ENCODE results near the gene SNX3. TPM values are rescaled to one million over a fixed set of nuclear protein-coding genes. Genes with fewer than 3 reads are reported as not detected.
"Not testable (repeated sequence)": the region's sequence is repeated elsewhere in the genome, so short reads cannot be mapped to it uniquely, and the experiment has no call there.

The SNX3 gene
- 291 and 320 TPM in 2 replicates for total RNA-seq
- 298 and 359 TPM in 2 replicates for polyA plus RNA-seq

DNA sequence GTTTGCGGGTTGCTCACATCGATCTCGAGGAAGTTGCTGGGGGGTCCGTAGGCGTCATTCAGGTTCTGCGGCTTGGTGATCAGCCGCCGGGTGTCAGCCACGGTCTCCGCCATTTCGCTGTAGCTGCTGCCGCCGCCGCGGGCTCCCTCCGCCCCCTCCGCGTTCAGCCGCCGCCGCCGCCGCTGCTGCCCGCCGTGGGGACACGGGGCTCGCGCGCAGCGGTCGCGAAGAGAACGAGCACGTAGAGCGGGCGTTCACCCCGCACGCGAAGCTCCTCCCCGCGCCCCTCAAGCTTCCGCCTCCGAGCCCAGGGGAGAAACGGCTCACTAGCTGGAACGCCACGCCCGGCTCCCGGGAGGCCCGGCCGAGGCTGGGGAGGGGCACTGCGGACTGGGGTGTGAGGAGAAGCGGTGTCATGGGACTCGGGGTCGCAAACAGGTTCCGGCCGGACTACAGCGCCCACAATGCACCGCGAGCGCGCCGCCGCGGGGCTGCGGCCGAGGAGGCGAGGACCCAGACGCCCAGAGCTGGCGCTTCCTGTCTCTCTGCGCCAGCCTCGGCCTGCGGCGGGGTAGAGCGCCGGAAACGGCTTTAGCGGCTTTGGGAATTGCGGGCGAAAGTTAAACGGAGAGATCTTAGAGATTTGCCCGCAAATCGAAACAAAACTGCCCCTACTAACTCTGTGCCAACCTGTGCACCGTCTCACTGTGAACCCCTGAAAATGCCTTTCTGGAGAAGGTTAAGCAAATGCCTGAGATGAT lies at the start of gene SNX3:
TSS of gene SNX3 (minus strand) at position 232 of the 761 bp plus-strand sequence. CDS start at position 113, 119 bp downstream.
- WGBS (ENCODE audit: low lambda C conversion rate, missing lambda C conversion rate), result 1% methylated on average over 76 of the region's 83 CpGs
- H3K4me3 ChIP-seq, result peak within 1 kb of the TSS; percentile 78
- H3K9me2 ChIP-seq (replicated peaks; ENCODE audit: insufficient read depth), result no peaks in the 10 kb centered on the region
- peaks cover 46% of the 10 kb centered on the region for H3K79me2 ChIP-seq
- H3K27ac ChIP-seq, result peak within 1 kb of the TSS; percentile 91
- peaks cover 15% of the 10 kb centered on the region for H3K4me1 ChIP-seq (ENCODE audit: insufficient read depth)
- TF ChIP-seq EZH2phosphoT487 (IDR thresholded peaks at IDR 0.05; ENCODE audit: low read depth, severe bottlenecking, unreplicated experiment) (no peak), EZH2 (IDR thresholded peaks at IDR 0.05; ENCODE audit: borderline replicate concordance) (no peak)
- TF ChIP-seq, protein P1, sequence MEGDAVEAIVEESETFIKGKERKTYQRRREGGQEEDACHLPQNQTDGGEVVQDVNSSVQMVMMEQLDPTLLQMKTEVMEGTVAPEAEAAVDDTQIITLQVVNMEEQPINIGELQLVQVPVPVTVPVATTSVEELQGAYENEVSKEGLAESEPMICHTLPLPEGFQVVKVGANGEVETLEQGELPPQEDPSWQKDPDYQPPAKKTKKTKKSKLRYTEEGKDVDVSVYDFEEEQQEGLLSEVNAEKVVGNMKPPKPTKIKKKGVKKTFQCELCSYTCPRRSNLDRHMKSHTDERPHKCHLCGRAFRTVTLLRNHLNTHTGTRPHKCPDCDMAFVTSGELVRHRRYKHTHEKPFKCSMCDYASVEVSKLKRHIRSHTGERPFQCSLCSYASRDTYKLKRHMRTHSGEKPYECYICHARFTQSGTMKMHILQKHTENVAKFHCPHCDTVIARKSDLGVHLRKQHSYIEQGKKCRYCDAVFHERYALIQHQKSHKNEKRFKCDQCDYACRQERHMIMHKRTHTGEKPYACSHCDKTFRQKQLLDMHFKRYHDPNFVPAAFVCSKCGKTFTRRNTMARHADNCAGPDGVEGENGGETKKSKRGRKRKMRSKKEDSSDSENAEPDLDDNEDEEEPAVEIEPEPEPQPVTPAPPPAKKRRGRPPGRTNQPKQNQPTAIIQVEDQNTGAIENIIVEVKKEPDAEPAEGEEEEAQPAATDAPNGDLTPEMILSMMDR (IDR thresholded peaks at IDR 0.05; ENCODE audit: poor library complexity), result peak; percentile 14
- peak within 1 kb of the TSS; percentile 91 for H2AFZ ChIP-seq
- no peaks in the 10 kb centered on the region for H3K9me3 ChIP-seq (ENCODE audit: low read depth)
- no peaks in the 10 kb centered on the region for H3K27me3 ChIP-seq
- H3K36me3 ChIP-seq (replicated peaks; ENCODE audit: insufficient read depth, low read depth), result no peaks in the 10 kb centered on the region
- DNase-seq (ENCODE audit: low spot score), result peak; percentile 97
- peak within 1 kb of the TSS; percentile 80 for H3K4me2 ChIP-seq
- peaks cover 20% of the 10 kb centered on the region for H4K20me1 ChIP-seq (ENCODE audit: insufficient read depth, poor library complexity, severe bottlenecking)

DNA sequence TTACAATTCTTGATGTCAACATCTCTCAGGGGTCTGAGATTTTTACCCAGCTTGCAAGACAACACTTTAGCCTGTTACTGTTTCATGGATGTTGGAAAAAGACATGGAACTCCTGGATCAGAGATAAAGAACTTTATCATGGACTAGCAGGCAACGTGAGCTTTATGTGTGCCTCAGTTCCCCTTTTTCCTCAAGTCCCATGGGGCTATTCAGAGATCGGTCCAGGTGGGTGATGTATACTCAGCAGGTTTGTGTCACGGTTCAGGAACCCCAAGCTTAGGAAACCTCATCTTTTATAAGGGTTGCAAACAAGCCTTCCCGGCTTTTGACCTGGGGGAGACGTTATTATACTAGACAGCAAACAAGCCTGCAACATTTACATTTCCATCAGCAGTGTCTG lies 49.0 kb upstream of the SNX3 start:
- H3K9me3 ChIP-seq (ENCODE audit: low read depth), result no peaks in the 10 kb centered on the region
- no peak overlapping the region for H3K27ac ChIP-seq
- no peaks in the 10 kb centered on the region for H3K27me3 ChIP-seq
- peaks cover 43% of the 10 kb centered on the region for H3K79me2 ChIP-seq
- H3K4me1 ChIP-seq (ENCODE audit: insufficient read depth), result peaks cover 11% of the 10 kb centered on the region
- H2AFZ ChIP-seq, result no peak overlapping the region
- WGBS (ENCODE audit: low lambda C conversion rate, missing lambda C conversion rate), result 91% methylated on average over 5 of the region's 5 CpGs
- H3K36me3 ChIP-seq (replicated peaks; ENCODE audit: insufficient read depth, low read depth), result no peaks in the 10 kb centered on the region
- no peak for TF ChIP-seq EZH2 (IDR thresholded peaks at IDR 0.05; ENCODE audit: borderline replicate concordance)
- TF ChIP-seq, protein P1 (IDR thresholded peaks at IDR 0.05; ENCODE audit: poor library complexity), result no peak
- TF ChIP-seq EZH2phosphoT487 (IDR thresholded peaks at IDR 0.05; ENCODE audit: low read depth, severe bottlenecking, unreplicated experiment), result no peak
- H3K4me3 ChIP-seq, result no peak overlapping the region
- no peaks in the 10 kb centered on the region for H3K9me2 ChIP-seq (replicated peaks; ENCODE audit: insufficient read depth)
- H3K4me2 ChIP-seq, result no peak overlapping the region
- H4K20me1 ChIP-seq (ENCODE audit: insufficient read depth, poor library complexity, severe bottlenecking), result no peaks in the 10 kb centered on the region
- no peak for DNase-seq (ENCODE audit: low spot score)

DNA sequence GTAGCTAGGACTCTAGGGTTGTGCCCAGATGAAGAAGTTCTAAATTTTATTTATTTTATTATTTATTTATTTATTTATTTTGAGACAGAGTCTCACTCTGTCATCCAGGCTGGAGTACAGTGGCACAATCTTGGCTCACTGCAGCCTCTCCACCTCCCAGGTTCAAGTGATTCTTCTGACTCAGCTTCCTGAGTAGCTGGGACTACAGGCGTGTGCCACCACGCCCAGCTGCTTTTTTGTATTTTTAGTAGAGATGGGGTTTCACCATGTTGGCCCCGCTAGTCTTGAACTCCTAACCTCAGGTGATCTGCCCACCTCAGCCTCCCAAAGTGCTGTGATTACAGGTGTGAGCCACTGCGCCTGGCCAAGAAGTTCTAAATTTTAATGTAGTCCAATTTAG lies 47.8 kb upstream of the SNX3 start:
- H3K9me3 ChIP-seq (ENCODE audit: low read depth); H4K20me1 ChIP-seq (ENCODE audit: insufficient read depth, poor library complexity, severe bottlenecking); DNase-seq (ENCODE audit: low spot score); H3K4me3 ChIP-seq; H3K4me2 ChIP-seq; H3K27ac ChIP-seq; H3K9me2 ChIP-seq (replicated peaks; ENCODE audit: insufficient read depth); H3K36me3 ChIP-seq (replicated peaks; ENCODE audit: insufficient read depth, low read depth); H2AFZ ChIP-seq; H3K27me3 ChIP-seq: not testable (repeated sequence)
- peaks cover 11% of the 10 kb centered on the region for H3K4me1 ChIP-seq (ENCODE audit: insufficient read depth)
- peaks cover 39% of the 10 kb centered on the region for H3K79me2 ChIP-seq
- WGBS (ENCODE audit: low lambda C conversion rate, missing lambda C conversion rate), result 94% methylated on average over 4 of the region's 4 CpGs

DNA sequence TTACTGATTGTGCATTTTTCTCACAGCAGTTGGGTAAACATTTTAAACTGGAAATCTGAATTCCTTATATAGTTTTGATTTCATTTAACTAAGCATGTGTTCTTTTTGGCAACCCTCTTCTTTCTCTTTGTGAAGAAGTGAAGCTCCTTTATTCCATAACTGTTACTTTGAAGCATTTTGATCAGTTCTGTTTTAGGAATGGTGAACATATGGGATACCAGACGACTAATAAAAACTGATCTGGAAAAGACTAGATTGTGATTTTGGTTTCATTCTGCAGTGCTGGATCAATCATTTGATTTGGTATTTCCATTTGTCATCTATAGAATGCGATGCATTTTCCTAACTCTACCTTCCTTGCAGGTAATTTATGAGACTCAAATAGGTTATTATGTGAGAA lies 43.8 kb upstream of the SNX3 start:
- Histone ChIP-seq H3K4me1 (ENCODE audit: insufficient read depth) (no peaks in the 10 kb centered on the region), H3K4me2 (no peak overlapping the region), H2AFZ (no peak overlapping the region), H3K27ac (no peak overlapping the region), H3K36me3 (replicated peaks; ENCODE audit: insufficient read depth, low read depth) (no peaks in the 10 kb centered on the region), H3K79me2 (peaks cover 43% of the 10 kb centered on the region), H3K9me2 (replicated peaks; ENCODE audit: insufficient read depth) (no peaks in the 10 kb centered on the region), H3K27me3 (no peaks in the 10 kb centered on the region), H3K9me3 (ENCODE audit: low read depth) (no peaks in the 10 kb centered on the region), H4K20me1 (ENCODE audit: insufficient read depth, poor library complexity, severe bottlenecking) (no peaks in the 10 kb centered on the region), H3K4me3 (no peak overlapping the region)
- WGBS (ENCODE audit: low lambda C conversion rate, missing lambda C conversion rate), result 94% methylated on average over 2 of the region's 2 CpGs
- TF ChIP-seq EZH2phosphoT487 (IDR thresholded peaks at IDR 0.05; ENCODE audit: low read depth, severe bottlenecking, unreplicated experiment) (no peak), EZH2 (IDR thresholded peaks at IDR 0.05; ENCODE audit: borderline replicate concordance) (no peak)
- TF ChIP-seq, protein P1 (IDR thresholded peaks at IDR 0.05; ENCODE audit: poor library complexity), result no peak
- no peak for DNase-seq (ENCODE audit: low spot score)
